Kasumi-1 (cell line): ENCODE measurements around the gene PYROXD2.
"Not testable (repeated sequence)": the region's sequence is repeated elsewhere in the genome, so short reads cannot be mapped to it uniquely, and the experiment has no call there.

ENCODE experiments used
- DNase-seq, 2 experiments: peaks; one replicate each; lab custom pipeline; 2025; lab: John Stamatoyannopoulos, UW

PYROXD2 gene

GRCh38 chr10:98390406-98390805 is 24.6 kb downstream of the PYROXD2 start:
- DNase-seq = no peak

GRCh38 chr10:98389398-98389797 is 25.6 kb downstream of the PYROXD2 start:
- DNase-seq = no peak

GRCh38 chr10:98388101-98388655 is 26.8 kb downstream of the PYROXD2 start:
- DNase-seq = no peak

- peak in 1 of 2 experiments; percentile 29 for DNase-seq
These were observed 30.4 kb downstream of the PYROXD2 start for GRCh38 chr10:98384531-98385133.

DNA sequence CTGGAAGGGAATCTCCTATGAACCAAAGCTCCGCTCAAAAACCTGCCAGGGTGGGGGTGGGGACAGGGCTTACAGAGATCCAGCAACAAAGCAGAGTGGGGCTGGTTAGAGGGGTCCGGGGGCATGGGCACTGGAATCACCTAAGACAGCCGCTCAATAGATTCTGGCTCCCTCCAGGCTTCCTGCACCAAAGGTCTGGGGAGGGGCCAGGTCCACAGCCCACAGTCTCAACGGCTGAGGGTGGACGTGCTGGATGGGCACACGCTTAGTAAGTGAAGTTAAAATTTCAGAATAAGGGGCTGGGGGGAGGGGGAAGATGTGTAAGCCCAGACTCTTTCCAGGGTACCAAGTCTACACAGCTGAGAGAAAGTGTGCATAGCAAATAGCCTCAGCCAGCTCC is 31.1 kb downstream of the PYROXD2 start:
- no peak for DNase-seq

- not testable (repeated sequence) for DNase-seq
These were observed 31.8 kb downstream of the PYROXD2 start for GRCh38 chr10:98383134-98383667.

- DNase-seq = no peak
These were observed 32.3 kb downstream of the PYROXD2 start for GRCh38 chr10:98382691-98383101.

- no peak for DNase-seq
These were observed 34.3 kb downstream of the PYROXD2 start for GRCh38 chr10:98380493-98381339.

- DNase-seq = no peak
These were observed 36.3 kb downstream of the PYROXD2 start for GRCh38 chr10:98378722-98379121.

GRCh38 chr10:98377536-98377935 is 37.4 kb downstream of the PYROXD2 start:
- no peak for DNase-seq

- DNase-seq = no peak
These were observed 38.0 kb downstream of the PYROXD2 start for GRCh38 chr10:98377001-98377400.

DNA sequence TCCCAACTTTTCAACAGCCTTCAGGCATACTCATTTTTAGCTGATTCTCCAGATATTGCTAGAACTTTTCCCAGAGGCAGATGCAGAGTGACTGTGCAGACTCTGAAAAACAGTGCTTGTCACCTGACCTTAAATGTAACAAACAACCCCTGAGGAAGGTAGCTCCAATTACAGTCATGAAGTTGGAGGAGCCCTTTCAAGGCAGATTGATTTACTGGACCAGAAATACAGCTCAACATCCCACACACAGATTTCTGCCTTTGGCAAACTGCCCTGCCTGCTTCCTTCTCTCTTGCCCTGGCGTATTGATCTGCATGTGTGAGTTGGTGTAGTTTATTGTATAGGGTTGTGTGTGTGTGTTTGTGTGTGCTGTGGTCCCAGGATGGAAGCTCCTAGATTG is 38.5 kb downstream of the PYROXD2 start:
- no peak for DNase-seq

DNA sequence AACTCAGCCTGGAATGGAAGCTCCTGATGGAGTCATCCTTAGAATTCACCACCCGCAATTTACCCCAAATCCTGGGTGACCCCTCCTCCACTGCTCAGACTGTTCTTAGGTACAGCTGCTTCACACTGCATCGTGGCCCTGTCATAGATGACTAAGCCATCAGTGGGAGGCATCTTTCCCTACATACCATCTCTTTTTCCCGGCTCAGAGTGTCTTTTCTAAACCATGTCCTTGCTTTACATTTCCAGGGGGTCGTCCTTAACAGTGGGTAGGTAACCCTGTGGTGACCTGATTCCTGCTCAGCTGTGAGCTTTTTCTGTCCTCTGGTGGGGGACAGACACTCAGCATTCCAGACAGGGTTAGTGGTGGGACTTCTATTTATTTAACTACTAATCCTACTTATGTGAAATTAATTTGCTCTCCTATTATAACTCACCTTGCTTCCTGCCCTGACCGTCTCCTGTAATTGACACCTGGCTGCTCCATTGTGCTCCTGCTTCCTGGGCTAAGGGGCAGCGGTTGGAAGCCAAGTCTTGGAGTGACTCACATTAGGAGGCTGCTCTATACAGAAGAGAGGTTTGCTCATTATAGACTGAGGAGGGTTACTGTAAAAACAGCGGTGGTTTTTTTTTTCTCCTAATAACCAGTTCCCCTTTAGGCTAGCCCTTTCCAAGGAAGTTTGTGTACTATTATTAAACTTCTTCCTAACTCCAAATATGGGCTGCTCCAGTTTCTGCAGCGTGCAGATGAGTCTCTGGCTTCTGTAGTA is 40.6 kb downstream of the PYROXD2 start:
- no peak for DNase-seq

DNA sequence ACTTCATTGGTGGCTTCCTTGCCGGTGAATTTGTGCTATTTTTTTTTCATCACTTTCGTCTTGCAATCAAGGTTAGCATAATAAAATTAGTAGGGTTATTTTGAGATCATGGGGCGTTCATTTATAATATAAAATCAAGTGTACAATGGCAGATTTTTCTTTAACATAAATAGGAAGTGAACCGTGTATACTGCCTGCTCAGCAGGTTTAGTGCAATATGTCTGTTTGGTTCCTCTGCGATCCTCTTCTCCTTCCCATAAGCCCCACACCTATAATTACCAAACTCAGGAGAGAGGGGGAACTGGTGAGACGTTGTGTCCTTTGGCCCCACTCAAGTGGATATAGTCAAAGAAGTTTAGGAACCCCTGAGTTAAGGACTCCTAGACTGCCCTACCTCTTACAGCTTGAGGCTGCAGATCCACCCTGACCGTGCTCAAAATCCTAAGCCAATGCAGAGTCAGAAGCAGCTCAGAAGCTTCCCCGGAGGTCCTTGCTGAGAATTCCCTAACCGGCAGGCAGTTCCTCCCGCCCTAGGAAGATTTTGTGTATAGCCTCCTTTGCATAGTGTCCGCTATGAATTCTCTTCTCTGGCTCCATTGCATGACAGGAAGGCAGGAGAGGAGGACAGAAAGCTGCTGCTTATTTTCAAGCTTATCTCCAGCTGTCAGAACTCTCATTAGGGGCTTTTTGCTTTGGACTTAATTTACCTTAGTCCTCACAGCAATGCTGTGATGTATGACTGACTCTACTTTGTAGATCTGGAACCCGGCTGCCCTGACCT is 41.5 kb downstream of the PYROXD2 start:
- DNase-seq = no peak

GRCh38 chr10:98370831-98371820 is 43.9 kb downstream of the PYROXD2 start:
- DNase-seq = no peak

- no peak for DNase-seq
These were observed 45.2 kb downstream of the PYROXD2 start for GRCh38 chr10:98369801-98370200.

GRCh38 chr10:98368644-98369043 is 46.3 kb downstream of the PYROXD2 start:
- no peak for DNase-seq

DNA sequence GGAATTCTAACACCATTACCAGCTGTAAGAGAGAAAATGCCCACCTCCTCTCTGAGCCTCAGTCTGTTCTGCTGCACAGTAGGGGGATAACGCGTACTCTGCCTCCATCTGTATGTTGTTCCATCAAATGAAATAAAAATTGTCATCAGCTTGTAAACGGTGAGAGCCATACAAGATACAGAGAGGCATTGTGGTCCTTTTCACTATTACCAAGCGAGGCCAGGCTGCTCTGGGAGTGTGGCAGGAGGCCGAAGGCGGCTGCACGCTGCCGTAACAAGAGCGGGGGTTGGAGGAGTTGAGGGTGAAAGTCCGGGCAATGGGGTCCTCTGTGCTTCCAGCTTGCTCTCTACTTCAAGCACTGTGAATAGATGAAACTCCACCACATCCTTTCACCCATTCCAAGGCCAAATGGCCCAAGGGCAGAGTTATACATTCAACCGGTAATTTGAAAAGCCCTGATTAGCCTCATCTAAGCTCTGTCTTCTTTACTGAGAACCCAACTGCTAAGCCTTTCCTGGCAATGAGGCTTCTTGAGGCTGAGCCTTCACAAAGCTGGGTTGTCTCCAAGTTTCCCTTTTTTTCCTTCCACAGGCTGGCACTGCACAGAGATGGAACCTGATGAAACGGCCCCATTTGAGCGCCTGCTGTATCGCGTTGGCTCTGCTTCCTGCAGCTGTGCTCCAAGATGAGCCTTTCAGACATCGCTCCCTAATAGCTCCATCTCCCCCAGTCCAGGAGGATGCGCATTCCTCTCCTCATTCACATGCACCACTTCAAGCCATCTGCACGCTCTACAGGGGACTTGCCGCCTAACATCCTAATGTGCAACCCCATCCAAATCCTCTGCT is 47.2 kb downstream of the PYROXD2 start:
- DNase-seq = no peak

DNA sequence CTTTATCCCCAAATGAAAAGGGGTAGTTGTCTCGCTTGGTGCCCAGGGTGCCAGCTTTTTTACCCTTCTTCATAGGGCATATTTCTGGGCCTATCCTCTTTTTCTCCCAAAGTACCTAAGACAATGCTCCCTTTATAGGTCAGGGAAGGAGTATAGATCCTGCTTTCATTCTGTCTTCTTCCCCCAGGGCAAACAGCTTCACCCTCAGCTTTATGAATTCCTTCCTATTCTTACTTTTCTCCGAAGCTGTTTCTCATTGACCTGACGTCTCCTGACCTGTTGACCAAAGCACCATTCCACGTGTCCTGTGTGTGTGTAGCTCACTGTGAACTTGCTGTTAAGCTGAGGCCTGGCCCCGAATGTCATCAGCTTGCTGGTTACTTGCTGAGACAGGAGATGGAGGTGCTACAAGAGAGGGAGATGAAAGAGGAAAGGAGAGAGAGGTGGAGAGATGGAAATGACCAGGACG is 48.9 kb downstream of the PYROXD2 start:
- no peak for DNase-seq
